Mucosa of stomach (tissue), 1 donor: ENCODE data around the gene PLXNB1.
A peak's percentile ranks its signal among the peaks of the same experiment; 100 is the strongest.
"Not testable (repeated sequence)": the region's sequence is repeated elsewhere in the genome, so short reads cannot be mapped to it uniquely, and the experiment has no call there.

Experiments
- H3K27me3 ChIP-seq: one replicate; pipeline ENCODE4 v1.7.0; 2013; ENCODE audit warnings: mild to moderate bottlenecking, low read length; ENCODE audit not compliant: control insufficient read depth, insufficient read depth
- H3K36me3 ChIP-seq: one replicate; pipeline ENCODE4 v1.7.0; 2013; ENCODE audit warnings: low read length; ENCODE audit not compliant: control insufficient read depth, insufficient read depth
- H3K4me1 ChIP-seq: one replicate; pipeline ENCODE4 v1.7.0; 2013; ENCODE audit warnings: mild to moderate bottlenecking, low read length; ENCODE audit not compliant: control insufficient read depth, insufficient read depth
- H3K4me3 ChIP-seq: one replicate; pipeline ENCODE4 v1.7.0; 2013; ENCODE audit warnings: low read length
- H3K9ac ChIP-seq: one replicate; pipeline ENCODE4 v1.7.0; 2013; ENCODE audit warnings: mild to moderate bottlenecking, low read length, moderate library complexity
- H3K9me3 ChIP-seq: one replicate; pipeline ENCODE4 v1.7.0; 2013; ENCODE audit warnings: mild to moderate bottlenecking, low read length, moderate library complexity; ENCODE audit not compliant: control insufficient read depth
- donor health status: Pancreatic carcinoma.

The PLXNB1 gene, protein sequence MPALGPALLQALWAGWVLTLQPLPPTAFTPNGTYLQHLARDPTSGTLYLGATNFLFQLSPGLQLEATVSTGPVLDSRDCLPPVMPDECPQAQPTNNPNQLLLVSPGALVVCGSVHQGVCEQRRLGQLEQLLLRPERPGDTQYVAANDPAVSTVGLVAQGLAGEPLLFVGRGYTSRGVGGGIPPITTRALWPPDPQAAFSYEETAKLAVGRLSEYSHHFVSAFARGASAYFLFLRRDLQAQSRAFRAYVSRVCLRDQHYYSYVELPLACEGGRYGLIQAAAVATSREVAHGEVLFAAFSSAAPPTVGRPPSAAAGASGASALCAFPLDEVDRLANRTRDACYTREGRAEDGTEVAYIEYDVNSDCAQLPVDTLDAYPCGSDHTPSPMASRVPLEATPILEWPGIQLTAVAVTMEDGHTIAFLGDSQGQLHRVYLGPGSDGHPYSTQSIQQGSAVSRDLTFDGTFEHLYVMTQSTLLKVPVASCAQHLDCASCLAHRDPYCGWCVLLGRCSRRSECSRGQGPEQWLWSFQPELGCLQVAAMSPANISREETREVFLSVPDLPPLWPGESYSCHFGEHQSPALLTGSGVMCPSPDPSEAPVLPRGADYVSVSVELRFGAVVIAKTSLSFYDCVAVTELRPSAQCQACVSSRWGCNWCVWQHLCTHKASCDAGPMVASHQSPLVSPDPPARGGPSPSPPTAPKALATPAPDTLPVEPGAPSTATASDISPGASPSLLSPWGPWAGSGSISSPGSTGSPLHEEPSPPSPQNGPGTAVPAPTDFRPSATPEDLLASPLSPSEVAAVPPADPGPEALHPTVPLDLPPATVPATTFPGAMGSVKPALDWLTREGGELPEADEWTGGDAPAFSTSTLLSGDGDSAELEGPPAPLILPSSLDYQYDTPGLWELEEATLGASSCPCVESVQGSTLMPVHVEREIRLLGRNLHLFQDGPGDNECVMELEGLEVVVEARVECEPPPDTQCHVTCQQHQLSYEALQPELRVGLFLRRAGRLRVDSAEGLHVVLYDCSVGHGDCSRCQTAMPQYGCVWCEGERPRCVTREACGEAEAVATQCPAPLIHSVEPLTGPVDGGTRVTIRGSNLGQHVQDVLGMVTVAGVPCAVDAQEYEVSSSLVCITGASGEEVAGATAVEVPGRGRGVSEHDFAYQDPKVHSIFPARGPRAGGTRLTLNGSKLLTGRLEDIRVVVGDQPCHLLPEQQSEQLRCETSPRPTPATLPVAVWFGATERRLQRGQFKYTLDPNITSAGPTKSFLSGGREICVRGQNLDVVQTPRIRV (N-terminal part only)

DNA sequence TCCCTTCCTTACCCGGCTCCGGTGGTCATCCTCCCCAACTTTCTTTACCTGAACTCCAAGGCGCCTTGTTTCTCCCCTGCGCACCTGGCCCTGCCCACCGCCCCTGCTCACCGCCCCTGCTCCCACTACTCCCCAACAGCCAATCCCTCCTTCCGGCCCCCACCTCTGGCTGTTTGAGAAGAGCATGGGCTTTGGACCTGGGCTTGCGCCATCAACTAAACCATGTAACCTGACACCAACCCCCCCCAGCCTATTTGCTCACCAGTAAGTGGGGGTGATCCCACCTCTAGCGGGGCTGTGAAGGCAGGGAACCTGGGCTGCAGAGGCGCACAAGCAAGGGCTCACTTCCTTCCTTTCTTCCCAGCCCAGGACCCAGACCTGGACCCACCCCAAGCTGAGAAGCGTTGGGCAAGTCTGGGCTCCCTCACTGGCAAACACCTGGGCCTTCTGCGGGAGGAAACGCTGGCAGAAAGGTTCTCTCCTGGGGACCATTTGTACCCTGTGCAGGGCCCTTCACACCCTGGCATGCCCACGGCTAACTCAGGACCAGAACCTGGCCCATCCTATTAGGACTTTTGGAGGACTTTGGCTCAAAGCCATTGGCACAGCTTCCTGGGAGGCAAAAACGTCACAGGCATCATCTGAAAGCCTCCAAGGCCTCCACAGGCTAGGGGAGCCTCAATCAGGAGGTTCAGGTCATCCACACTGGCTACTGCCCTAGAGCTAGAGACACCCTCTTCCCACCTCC is at the start of gene PLXNB1:
PLXNB1 (minus strand) TSS at position 127 of the 748 bp plus-strand sequence. CDS start 5,475 bp downstream, outside the sequence.
- H3K4me3 ChIP-seq: peak within 1 kb of the TSS; percentile 40
- H3K27me3 ChIP-seq: no peaks in the 10 kb centered on the region
- H3K4me1 ChIP-seq: peaks cover 72% of the 10 kb centered on the region
- no peaks in the 10 kb centered on the region for H3K9me3 ChIP-seq
- no peaks in the 10 kb centered on the region for H3K36me3 ChIP-seq
- H3K9ac ChIP-seq: peak within 1 kb of the TSS; percentile 77

GRCh38 chr3:48478626-48479555 is 49.0 kb upstream of the PLXNB1 start:
- H3K36me3 ChIP-seq: no peaks in the 10 kb centered on the region
- no peaks in the 10 kb centered on the region for H3K9me3 ChIP-seq
- H3K27me3 ChIP-seq: no peaks in the 10 kb centered on the region
- no peaks in the 10 kb centered on the region for H3K4me1 ChIP-seq
- no peak overlapping the region for H3K9ac ChIP-seq
- H3K4me3 ChIP-seq: no peak overlapping the region

GRCh38 chr3:48477959-48478520 is 48.2 kb upstream of the PLXNB1 start:
- H3K9ac ChIP-seq: no peak overlapping the region
- no peaks in the 10 kb centered on the region for H3K9me3 ChIP-seq
- no peak overlapping the region for H3K4me3 ChIP-seq
- H3K27me3 ChIP-seq: no peaks in the 10 kb centered on the region
- peaks cover 7% of the 10 kb centered on the region for H3K4me1 ChIP-seq
- no peaks in the 10 kb centered on the region for H3K36me3 ChIP-seq

DNA sequence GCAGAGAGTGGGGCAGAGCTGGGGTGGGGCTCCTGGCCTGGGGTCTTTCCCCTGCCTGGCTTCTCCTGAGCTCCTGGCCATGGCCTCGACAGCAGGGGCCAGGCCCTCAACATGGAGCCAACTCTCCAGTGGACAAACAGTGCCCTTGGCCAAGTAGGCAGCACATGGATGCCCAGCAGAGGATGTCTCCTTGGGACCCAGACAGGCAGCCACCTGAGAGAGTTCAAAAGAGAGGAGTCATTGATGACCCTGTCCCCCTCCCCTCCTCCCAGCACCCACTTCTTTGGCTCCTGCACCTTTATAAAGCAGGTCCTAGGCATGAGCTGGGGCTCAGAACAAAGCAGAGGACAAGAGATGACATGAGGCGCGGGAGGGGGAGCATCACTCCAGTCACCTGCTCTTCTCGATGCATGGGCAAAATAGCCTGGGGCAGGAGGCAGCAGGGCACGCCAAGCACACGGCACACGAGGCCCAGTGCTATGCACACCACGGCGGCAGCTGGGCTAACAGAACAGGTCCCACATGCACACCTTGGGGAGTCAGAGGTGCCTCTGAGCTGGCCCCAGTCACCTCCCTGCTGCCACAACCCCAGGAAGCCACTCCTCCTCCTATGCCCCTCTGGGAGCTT is 46.7 kb upstream of the PLXNB1 start:
- no peaks in the 10 kb centered on the region for H3K27me3 ChIP-seq

GRCh38 chr3:48475188-48475587 is 45.3 kb upstream of the PLXNB1 start:
- no peak overlapping the region for H3K9ac ChIP-seq
- no peaks in the 10 kb centered on the region for H3K9me3 ChIP-seq
- H3K4me1 ChIP-seq: peaks cover 18% of the 10 kb centered on the region
- H3K4me3 ChIP-seq: no peak overlapping the region
- H3K27me3 ChIP-seq: no peaks in the 10 kb centered on the region
- no peaks in the 10 kb centered on the region for H3K36me3 ChIP-seq

More for the DNA sequence above, 46.7 kb upstream of the PLXNB1 start:
- H3K9me3 ChIP-seq: no peaks in the 10 kb centered on the region
- no peak overlapping the region for H3K4me3 ChIP-seq
- H3K36me3 ChIP-seq: no peaks in the 10 kb centered on the region
- peaks cover 13% of the 10 kb centered on the region for H3K4me1 ChIP-seq
- H3K9ac ChIP-seq: no peak overlapping the region

GRCh38 chr3:48474619-48475018 is 44.7 kb upstream of the PLXNB1 start:
- no peak overlapping the region for H3K9ac ChIP-seq

DNA sequence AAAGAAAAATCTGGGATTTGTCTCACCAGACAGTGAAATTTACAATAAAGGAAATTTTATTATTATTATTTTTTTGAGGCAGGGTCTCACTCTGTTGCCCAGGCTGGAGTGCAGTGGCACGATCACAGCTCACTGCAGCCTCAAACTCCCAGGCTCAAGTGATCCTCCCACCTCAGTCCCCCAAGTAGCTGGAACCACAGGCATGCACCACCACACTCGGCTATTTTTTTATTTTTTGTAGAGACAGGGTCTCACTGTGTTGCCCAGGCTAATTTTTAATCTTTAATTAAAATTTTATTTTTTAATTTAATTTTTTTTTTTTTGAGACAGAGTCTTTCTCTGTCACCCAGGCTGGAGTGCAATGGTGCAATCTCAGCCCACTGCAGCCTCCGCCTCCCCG is 44.1 kb upstream of the PLXNB1 start:
- H3K4me3 ChIP-seq, H3K27me3 ChIP-seq, H3K9me3 ChIP-seq, H3K9ac ChIP-seq, H3K36me3 ChIP-seq: not testable (repeated sequence)
- peaks cover 28% of the 10 kb centered on the region for H3K4me1 ChIP-seq

More at GRCh38 chr3:48474619-48475018, 44.7 kb upstream of the PLXNB1 start:
- Histone ChIP-seq H3K36me3 (no peaks in the 10 kb centered on the region), H3K4me3 (no peak overlapping the region), H3K4me1 (peaks cover 23% of the 10 kb centered on the region), H3K27me3 (no peaks in the 10 kb centered on the region), H3K9me3 (no peaks in the 10 kb centered on the region)

DNA sequence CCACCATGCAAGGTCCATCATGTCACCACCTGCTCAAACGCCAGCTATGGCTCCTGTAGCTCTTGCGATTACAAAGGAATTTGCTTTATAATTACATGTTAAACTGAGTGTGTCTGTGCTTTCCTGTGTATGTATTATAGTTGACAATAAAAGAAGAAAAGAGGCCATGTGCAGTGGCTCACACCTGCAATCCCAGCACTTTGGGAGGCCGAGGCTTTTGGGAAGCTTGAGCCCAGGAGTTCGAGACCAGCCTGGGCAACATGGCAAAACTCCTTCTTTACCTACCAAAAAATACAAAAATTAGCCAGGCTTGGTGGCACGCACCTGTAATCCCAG is 43.7 kb upstream of the PLXNB1 start:
- no peaks in the 10 kb centered on the region for H3K36me3 ChIP-seq
- no peaks in the 10 kb centered on the region for H3K27me3 ChIP-seq
- peak overlapping the region; percentile 93 for H3K9ac ChIP-seq
- H3K4me3 ChIP-seq: peak overlapping the region; percentile 86
- no peaks in the 10 kb centered on the region for H3K9me3 ChIP-seq
- H3K4me1 ChIP-seq: peaks cover 28% of the 10 kb centered on the region

- no peaks in the 10 kb centered on the region for H3K27me3 ChIP-seq
- H3K9ac ChIP-seq: peak overlapping the region; percentile 93
- H3K9me3 ChIP-seq: no peaks in the 10 kb centered on the region
- H3K4me3 ChIP-seq: peak overlapping the region; percentile 86
- H3K4me1 ChIP-seq: peaks cover 33% of the 10 kb centered on the region
- H3K36me3 ChIP-seq: no peaks in the 10 kb centered on the region
Measured at GRCh38 chr3:48472923-48473616, 43.2 kb upstream of the PLXNB1 start.

DNA sequence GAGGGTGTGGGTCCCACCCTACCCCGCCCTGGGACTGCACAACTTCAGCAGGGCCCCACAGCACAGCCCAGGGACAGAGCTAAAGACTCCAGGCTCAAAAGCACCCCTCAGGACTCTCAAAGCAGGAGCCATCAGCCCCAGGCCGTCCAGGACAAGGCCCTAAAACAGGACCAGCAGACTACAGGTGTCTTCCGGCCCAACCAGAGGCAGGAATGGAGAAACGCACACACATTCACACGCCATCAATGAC is 42.7 kb upstream of the PLXNB1 start:
- Histone ChIP-seq H3K27me3 (no peaks in the 10 kb centered on the region), H3K9ac (peak overlapping the region; percentile 93), H3K9me3 (no peaks in the 10 kb centered on the region), H3K4me1 (peaks cover 38% of the 10 kb centered on the region), H3K36me3 (no peaks in the 10 kb centered on the region), H3K4me3 (peak overlapping the region; percentile 86)
